Epithelial cell of proximal tubule (primary cell): Measurements from ENCODE around the gene FASN. TPM values are rescaled to one million over a fixed set of nuclear protein-coding genes. Genes with fewer than 3 reads are reported as not detected.

Experiments used
- DNase-seq: peaks from one replicate; pipeline ENCODE4 v3.0.0-alpha.2; 2011; ENCODE audit warnings: low read depth
- H3K4me3 ChIP-seq: 2 replicates; pipeline ENCODE4 v1.5.1; 2011; ENCODE audit warnings: low read depth, mild to moderate bottlenecking, low read length
- CTCF ChIP-seq: conservative IDR thresholded peaks from 2 replicates; pipeline ENCODE4 v1.5.1; 2012; ENCODE audit warnings: low read depth, mild to moderate bottlenecking, low read length
- total RNA-seq: library from RNA; depleted of rRNA; stranded (reverse); fragments of >200 nt; gene quantifications from 2 replicates; pipeline ENCODE4 v1.2.3, GENCODE V29; 2015

Gene FASN
- total RNA-seq, 1 donor from 2014 or later: 94.7 TPM

DNA sequence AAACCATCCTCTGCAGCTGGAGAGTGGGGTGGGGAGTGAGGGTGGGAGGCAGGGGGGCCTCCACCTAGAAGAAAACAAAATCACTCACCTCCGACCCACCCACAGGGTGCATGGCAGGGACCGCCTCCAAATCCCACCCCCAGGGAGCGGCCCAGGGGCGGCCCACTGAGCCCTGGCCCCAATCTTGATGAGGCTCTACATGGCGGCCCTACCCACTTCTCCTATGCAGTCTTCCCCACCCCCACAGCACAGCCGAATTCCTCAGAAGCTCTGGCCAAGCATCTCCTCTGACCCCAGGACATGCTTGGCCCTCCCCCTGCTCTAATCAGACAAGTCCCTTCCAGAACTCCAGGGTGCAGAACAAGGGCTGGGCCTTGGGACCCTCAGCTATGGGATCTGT, 18.2 kb upstream of the FASN start:
- TF ChIP-seq CTCF: no peak
- H3K4me3 ChIP-seq: no peak overlapping the region
- DNase-seq: no peak

DNA sequence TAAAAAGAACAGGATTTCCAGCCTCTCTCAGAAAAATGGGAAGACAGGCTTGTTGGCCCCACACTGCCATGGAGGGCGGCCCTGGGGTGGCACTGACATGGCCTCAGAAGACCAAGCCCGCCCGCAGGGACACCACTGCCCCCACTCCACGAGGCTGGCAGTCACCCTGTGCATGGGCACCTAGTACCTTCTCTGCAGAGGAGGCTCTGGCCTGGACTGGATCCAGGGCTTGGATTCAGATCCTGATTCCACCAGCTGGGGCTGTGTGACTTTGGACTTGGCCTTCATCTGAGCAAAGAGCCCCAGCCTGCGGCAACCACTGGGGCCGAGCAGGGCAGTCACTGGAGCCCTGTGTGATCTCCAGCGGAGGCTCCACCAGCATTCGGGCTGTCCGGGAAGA, 16.8 kb upstream of the FASN start:
- no peak for TF ChIP-seq CTCF
- no peak overlapping the region for H3K4me3 ChIP-seq
- DNase-seq: no peak

DNA sequence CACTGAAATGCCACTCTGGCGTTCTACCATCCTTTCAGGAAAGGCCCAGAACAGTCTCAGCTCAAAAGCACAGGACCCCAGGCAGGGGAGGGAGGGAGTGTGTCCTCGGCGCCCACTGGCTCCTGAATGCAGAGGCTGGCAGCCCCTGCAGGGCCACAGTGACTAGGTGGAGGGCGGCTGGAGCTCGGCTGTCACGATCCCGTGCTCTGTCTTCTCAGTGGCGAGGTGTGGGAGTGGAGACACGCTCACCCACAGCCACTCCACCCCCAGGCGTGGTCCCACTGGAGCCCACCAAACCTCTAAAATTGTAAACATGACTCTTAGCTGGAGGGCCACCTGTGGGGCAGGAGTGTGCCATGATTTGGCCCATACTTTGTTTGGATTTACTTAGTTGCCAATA, 16.4 kb upstream of the FASN start:
- H3K4me3 ChIP-seq: no peak overlapping the region
- no peak for DNase-seq
- TF ChIP-seq CTCF: no peak

DNA sequence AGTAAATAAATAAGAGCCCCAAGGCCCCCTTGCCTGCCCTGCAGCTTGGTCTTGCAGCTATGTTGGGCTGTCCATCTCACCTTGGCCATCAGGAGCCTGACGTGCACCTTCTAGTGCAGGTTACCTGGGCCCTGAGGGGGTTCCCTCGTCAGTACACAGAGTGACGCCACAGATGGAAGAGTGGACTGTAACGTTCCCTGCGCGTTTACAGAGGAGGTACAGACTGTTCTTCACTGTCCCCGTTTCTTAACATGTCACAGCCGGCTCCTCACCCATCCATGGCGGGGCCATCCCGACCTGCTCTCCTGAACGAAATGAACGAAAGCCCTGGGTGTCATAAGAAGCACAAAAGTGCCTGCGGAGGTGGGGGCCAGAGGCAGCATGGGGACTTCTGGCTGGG, 15.9 kb upstream of the FASN start:
- no peak for TF ChIP-seq CTCF
- DNase-seq: no peak
- H3K4me3 ChIP-seq: no peak overlapping the region

DNA sequence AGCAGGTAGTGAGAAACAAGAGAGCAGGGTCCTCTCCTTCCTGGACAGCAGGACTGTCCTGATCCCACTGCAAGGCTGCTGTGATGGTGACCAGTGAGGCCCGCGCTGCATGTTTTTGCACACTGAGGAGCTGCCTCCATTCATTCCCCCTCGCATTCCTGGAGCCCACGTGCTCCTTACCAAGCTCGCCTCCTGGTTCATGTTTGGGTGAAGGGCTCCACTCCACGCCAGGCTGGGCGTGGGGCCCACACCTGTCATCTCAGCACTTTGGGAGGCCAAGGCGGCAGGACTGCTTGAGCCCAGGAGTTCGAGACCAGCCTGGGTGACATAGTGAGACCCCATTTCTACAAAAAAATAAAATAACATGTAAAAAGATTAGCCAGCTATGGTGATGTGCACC, 15.4 kb upstream of the FASN start:
- H3K4me3 ChIP-seq: no peak overlapping the region
- DNase-seq: no peak
- no peak for TF ChIP-seq CTCF

- TF ChIP-seq CTCF: no peak
- DNase-seq: no peak
- H3K4me3 ChIP-seq: no peak overlapping the region
Observed at GRCh38 chr17:82112914-82113311, 14.9 kb upstream of the FASN start.

DNA sequence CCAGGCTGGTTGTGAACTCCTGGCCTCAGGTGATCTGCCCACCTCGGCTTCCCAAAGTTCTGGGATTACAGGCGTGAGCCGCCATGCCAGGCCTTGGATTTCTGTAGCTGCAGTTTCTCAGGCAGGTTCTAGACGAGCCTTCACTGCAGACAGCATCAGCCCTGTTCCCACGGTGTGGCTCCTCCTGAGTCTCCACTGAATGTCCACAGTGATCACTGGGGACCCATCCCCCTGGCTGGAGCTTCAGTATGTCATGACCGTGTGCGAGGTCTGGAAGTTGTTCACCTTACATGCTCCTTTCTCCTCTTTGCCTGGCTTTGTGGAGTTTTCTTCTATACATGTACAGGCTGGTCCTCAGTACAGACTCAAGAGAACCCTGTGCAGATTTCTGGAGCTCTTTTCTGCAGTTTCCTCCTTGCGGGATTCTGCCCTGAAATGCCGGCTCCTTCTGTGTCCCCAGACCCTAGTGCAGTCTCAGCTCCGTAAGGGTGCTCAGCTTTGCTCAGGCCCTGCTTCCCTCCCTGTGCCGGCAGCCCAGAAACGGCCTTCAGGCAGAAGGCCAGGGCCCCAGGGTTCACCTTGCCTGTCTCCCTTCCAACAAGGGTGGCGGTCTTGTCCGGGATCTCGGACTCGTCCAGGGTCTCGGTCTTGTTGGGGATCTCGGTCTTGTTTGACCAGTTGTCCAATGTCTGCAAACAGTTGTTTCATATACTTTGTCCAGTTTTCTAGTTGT, 14.3 kb upstream of the FASN start:
- DNase-seq: no peak
- H3K4me3 ChIP-seq: no peak overlapping the region
- no peak for TF ChIP-seq CTCF
